Keratinocyte (primary cell): ENCODE measurements around the gene PSMB10. TPM values are rescaled to one million over a fixed set of nuclear protein-coding genes. Genes with fewer than 3 reads are reported as not detected.
"Not testable (repeated sequence)": the region's sequence is repeated elsewhere in the genome, so short reads cannot be mapped to it uniquely, and the experiment has no call there.

Experiments
- DNase-seq: peaks from one replicate; pipeline ENCODE4 v3.0.0-alpha.2; 2011; ENCODE audit warnings: low read depth, missing footprints, low spot score
- FAIRE-seq: peaks from 2 replicates; lab custom pipeline; 2011; peaks lifted over from hg19 to GRCh38; lab: Jason Lieb, UNC
- H2AFZ ChIP-seq: 2 replicates; pipeline ENCODE4 v1.6.0; 2012; ENCODE audit warnings: low read length, control low read depth, inconsistent platforms; ENCODE audit not compliant: control insufficient read depth
- H3K27ac ChIP-seq: 2 replicates; pipeline ENCODE4 v1.5.1; 2011; ENCODE audit warnings: low read length; ENCODE audit not compliant: control insufficient read depth, insufficient read depth
- H3K27me3 ChIP-seq: 3 replicates; pipeline ENCODE4 v1.6.0; 2011; ENCODE audit warnings: low read length; ENCODE audit not compliant: control insufficient read depth, insufficient read depth; ENCODE audit errors: extremely low read depth
- H3K36me3 ChIP-seq, 2 experiments: 2 replicates in 1 of 2; 3 replicates in 1 of 2; pipeline ENCODE4 v1.5.1; 2011; ENCODE audit warnings: low read length in 2 of 2, mild to moderate bottlenecking in 1 of 2; ENCODE audit not compliant: control insufficient read depth in 2 of 2, insufficient read depth in 2 of 2; ENCODE audit errors: extremely low read depth in 1 of 2
- H3K4me1 ChIP-seq: 3 replicates; pipeline ENCODE4 v1.5.1; 2011; ENCODE audit warnings: low read length; ENCODE audit not compliant: control insufficient read depth, insufficient read depth; ENCODE audit errors: extremely low read depth
- H3K4me2 ChIP-seq: 3 replicates; pipeline ENCODE4 v1.6.0; 2011; ENCODE audit warnings: low read depth, low read length; ENCODE audit not compliant: control insufficient read depth, insufficient read depth; ENCODE audit errors: extremely low read depth
- H3K4me3 ChIP-seq, 3 experiments: fragments of 200-600 bp in 1 of 3; sonication (generic) in 1 of 3; 2 replicates in 2 of 3; 3 replicates in 1 of 3; pipeline ENCODE4 v1.5.1; 2011 to 2016; ENCODE audit warnings: low read length in 3 of 3, mild to moderate bottlenecking in 3 of 3, control low read depth in 2 of 3, inconsistent platforms in 1 of 3, low read depth in 1 of 3, mixed read lengths in 1 of 3, mixed run types in 1 of 3, moderate library complexity in 1 of 3; ENCODE audit not compliant: control insufficient read depth in 2 of 3, insufficient read depth in 2 of 3; ENCODE audit errors: extremely low read depth in 1 of 3
- H3K79me2 ChIP-seq: 2 replicates; pipeline ENCODE4 v1.6.0; 2012; ENCODE audit warnings: low read length; ENCODE audit not compliant: control insufficient read depth, insufficient read depth
- H3K9ac ChIP-seq: 3 replicates; pipeline ENCODE4 v1.6.0; 2011; ENCODE audit warnings: low read length; ENCODE audit not compliant: control insufficient read depth, insufficient read depth; ENCODE audit errors: extremely low read depth
- H3K9me1 ChIP-seq: 3 replicates; pipeline ENCODE4 v1.6.0; 2011; ENCODE audit warnings: low read length; ENCODE audit not compliant: control insufficient read depth, insufficient read depth; ENCODE audit errors: extremely low read depth
- H3K9me3 ChIP-seq: 2 replicates; pipeline ENCODE4 v1.5.1; 2012; ENCODE audit warnings: low read depth, low read length; ENCODE audit not compliant: control insufficient read depth
- H4K20me1 ChIP-seq: 3 replicates; pipeline ENCODE4 v1.6.0; 2011; ENCODE audit warnings: low read length; ENCODE audit not compliant: control insufficient read depth, insufficient read depth; ENCODE audit errors: extremely low read depth
- EZH2 ChIP-seq: IDR thresholded peaks from one replicate; pipeline ENCODE4 v1.6.1; 2012; ENCODE audit warnings: inconsistent platforms, mild to moderate bottlenecking, low read length, moderate library complexity
- dilution Hi-C: fragments of 300-500 bp; cut with MboI; formaldehyde crosslinking; loops from one replicate; pipeline ENCODE4 v1.7.0; 2020; ENCODE audit warnings: low sequenced_read_pairs; ENCODE audit not compliant: extremely low pct_ligation_motif_present
- polyA plus RNA-seq, 5 experiments: library from polyadenylated mRNA; depleted of rRNA in 3 of 5; stranded (reverse) in 3 of 5; stranded (forward) in 1 of 5; unstranded in 1 of 5; fragments of >200 nt; gene quantifications; 1 replicate in 1 of 5; 2 replicates in 3 of 5; 3 replicates in 1 of 5; pipeline versions ENCODE4 v1.2.1 to v1.2.3, GENCODE V29; 2011 to 2012; ENCODE audit warnings: missing spikeins in 2 of 5, low read depth in 1 of 5, low replicate concordance in 1 of 5
- TF ChIP-seq, protein P1 (sequence below), 3 experiments: IDR thresholded peaks in 1 of 3; conservative IDR thresholded peaks in 1 of 3; optimal IDR thresholded peaks in 1 of 3; 2 replicates in 2 of 3; 3 replicates in 1 of 3; pipeline versions ENCODE3 to v1.5.1; 2011; ENCODE audit warnings: low read length in 3 of 3, mild to moderate bottlenecking in 3 of 3, moderate library complexity in 2 of 3, control low read depth in 1 of 3, inconsistent platforms in 1 of 3; ENCODE audit not compliant: insufficient read depth in 2 of 3; ENCODE audit errors: extremely low read depth in 1 of 3

Gene PSMB10
- polyA plus RNA-seq, 1 donor (not counting 4 experiments of a cell fraction or from before 2014, with no cell fraction given): 11.1 TPM

DNA sequence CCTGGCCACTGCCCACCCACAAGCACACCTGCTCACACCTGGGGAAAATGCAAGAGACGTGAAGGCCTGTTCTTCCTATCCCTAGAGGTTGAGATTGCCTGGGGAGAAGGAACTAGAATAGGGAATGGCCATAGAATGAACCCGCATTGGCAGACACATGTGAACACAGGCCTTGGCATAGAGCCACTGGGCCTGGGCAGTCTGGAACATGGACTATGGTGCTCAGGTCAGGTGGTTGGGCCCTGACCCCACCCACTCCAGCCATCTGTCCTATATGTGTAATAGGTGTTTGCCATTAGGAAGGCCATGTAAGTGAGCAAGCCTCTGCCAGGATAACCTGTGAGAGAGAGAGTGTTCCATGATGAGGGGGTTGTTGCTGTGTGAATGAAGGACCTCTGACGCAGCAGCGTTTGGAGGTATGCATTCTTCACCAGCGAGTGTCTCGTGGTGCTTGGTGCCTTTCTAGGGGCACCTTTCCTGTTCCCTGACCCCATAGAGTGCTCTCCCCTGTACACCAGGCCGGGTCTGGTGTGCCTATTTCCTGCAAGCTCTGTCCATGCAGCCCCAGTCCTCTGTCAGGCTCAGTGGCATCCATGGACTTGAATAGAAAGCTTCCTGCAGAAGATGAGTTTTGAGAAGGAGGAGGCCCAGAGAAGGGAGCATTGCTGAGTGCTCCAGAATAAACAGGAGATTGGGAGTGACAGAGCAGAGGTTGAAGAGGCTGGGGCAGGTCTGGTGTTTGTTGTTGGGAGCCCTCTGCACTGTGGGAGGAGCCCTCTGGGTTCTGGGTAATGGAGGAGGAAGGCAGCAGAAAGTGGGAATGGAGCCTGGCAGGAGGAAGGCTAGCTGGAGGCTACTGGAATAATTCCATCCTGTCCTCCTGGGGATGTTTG is 20.6 kb downstream of the PSMB10 start:
- TF ChIP-seq, protein P1, sequence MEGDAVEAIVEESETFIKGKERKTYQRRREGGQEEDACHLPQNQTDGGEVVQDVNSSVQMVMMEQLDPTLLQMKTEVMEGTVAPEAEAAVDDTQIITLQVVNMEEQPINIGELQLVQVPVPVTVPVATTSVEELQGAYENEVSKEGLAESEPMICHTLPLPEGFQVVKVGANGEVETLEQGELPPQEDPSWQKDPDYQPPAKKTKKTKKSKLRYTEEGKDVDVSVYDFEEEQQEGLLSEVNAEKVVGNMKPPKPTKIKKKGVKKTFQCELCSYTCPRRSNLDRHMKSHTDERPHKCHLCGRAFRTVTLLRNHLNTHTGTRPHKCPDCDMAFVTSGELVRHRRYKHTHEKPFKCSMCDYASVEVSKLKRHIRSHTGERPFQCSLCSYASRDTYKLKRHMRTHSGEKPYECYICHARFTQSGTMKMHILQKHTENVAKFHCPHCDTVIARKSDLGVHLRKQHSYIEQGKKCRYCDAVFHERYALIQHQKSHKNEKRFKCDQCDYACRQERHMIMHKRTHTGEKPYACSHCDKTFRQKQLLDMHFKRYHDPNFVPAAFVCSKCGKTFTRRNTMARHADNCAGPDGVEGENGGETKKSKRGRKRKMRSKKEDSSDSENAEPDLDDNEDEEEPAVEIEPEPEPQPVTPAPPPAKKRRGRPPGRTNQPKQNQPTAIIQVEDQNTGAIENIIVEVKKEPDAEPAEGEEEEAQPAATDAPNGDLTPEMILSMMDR (optimal IDR thresholded peaks at IDR 0.05 in 1 of 3, IDR thresholded peaks at IDR 0.05 in 1 of 3, conservative IDR thresholded peaks at IDR 0.05 in 1 of 3; ENCODE audit: extremely low read depth in 1 of 3, insufficient read depth in 2 of 3, low read length in 3 of 3): no peak
- TF ChIP-seq EZH2: no peak

DNA sequence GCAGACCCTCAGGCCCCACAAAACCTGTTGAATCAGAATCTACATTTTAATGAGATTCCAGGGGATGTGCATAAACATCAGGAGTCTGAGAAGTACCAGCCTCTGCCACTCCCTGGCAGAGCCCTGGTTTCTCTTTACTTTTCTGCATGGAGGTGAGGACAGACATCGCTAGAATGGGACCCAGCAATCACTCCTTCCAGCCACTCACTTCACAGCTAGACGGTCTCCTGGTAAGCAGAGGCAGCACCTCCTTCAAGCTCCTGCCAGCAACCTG is 21.2 kb downstream of the PSMB10 start:
- peak; percentile 69 for FAIRE-seq

More for the DNA sequence above, 20.6 kb downstream of the PSMB10 start:
- peak; percentile 39 for FAIRE-seq
- peaks cover 27% of the 10 kb centered on the region for H3K4me1 ChIP-seq
- peaks cover 11% of the 10 kb centered on the region for H3K9me1 ChIP-seq
- no peak overlapping the region for H3K4me3 ChIP-seq
- peaks cover 17% of the 10 kb centered on the region for H4K20me1 ChIP-seq
- no peak overlapping the region for H3K4me2 ChIP-seq
- peaks cover 4% of the 10 kb centered on the region in 2 experiments for H3K36me3 ChIP-seq
- no peak overlapping the region for H3K9ac ChIP-seq
- dilution Hi-C loops: no loop called here
- DNase-seq: no peak
- H2AFZ ChIP-seq: no peak overlapping the region
- H3K9me3 ChIP-seq: no peaks in the 10 kb centered on the region
- no peak overlapping the region for H3K27ac ChIP-seq
- no peaks in the 10 kb centered on the region for H3K27me3 ChIP-seq
- H3K79me2 ChIP-seq: peaks cover 6% of the 10 kb centered on the region

More for the DNA sequence above, 21.2 kb downstream of the PSMB10 start:
- H3K79me2 ChIP-seq, DNase-seq, H3K9ac ChIP-seq, H3K36me3 ChIP-seq, H3K27me3 ChIP-seq, H3K4me2 ChIP-seq, H3K9me3 ChIP-seq, dilution Hi-C loops, H3K4me3 ChIP-seq, H3K27ac ChIP-seq, H2AFZ ChIP-seq: not testable (repeated sequence)
- H3K9me1 ChIP-seq: peaks cover 11% of the 10 kb centered on the region
- H3K4me1 ChIP-seq: peaks cover 27% of the 10 kb centered on the region
- H4K20me1 ChIP-seq: peaks cover 14% of the 10 kb centered on the region
